Activated naive CD4-positive, alpha-beta T cell (primary cell): ENCODE measurements around the gene UST.
"Not testable (repeated sequence)": the region's sequence is repeated elsewhere in the genome, so short reads cannot be mapped to it uniquely, and the experiment has no call there.

Experiments
- DNase-seq, 4 experiments: peaks; one replicate each; lab custom pipeline; 2025; lab: John Stamatoyannopoulos, UW

UST gene

DNA sequence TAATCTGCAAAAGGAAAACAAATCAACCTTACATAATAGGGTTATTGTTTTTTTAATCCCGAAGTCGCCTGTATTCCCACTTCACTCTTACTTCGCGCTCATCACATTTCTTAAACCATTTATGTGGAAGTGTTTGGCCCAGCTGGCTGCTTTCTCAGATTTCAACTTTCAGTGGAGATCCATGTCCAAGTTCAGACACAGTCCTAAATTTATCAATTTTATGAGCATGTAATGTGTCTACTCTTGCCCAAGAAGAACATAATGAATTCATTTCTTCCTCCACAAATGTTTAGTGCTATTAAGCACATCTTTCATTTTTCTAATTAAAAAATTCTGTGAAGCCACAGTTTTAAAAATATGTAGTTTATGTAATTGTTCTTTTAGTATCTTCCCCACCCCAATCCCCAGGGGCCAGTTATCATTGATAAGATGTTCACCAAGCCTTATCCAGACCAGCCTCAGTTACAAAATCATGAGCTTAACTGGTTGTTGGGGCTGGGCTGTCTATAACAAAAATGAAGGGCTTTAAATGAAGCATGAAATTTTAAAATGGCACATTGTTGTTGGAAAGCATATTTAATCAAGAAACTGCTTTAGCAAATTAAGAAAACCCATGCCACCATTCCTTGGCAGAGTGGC lies 151.7 kb downstream of the UST start:
- no peak for DNase-seq

DNA sequence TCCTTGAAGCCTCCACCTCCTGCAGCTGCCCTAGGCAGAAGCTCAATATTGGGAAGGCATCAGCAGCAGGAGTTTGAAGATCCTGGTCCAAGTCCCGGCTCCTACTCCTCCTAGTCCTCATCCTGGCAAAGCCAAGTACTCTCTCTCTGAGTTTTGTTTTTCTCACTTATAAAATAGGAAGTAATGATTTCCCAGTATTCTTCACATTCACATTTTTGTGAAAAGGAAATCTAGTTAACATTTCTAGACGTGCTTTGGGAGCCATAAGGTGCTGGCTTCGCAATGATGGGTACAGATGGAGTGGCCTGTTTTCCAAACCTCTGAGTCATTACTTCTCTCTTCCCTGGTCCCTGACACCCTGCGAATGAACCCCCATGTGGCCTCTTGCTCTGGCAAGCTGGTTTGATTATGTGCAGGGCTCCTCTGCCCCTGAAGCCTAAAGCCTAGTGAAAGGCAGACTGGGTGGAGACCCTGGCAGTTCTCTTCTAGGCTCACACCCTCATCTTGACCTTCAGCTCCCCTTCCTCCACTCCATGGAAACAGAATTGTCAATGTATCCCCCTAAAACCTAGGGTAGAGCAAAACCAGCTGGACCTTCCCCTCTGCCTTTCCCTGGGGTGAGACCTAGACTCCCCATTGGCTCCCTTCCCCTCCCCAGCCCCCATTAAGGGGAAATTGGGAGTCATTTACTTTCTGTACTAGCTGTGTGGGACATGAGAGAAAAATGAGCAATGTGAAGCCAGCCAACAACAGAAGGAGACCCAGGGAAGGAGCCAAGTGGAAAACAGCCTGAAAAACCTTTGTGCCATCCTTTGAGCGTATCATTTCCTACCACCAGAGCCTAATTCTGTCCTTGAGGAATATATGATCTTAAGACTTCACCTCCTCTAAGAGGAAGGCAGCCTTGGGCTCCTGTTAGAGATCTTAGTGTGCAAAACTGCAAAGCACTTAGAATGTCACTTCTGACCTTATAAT lies 158.4 kb downstream of the UST start:
- no peak for DNase-seq

DNA sequence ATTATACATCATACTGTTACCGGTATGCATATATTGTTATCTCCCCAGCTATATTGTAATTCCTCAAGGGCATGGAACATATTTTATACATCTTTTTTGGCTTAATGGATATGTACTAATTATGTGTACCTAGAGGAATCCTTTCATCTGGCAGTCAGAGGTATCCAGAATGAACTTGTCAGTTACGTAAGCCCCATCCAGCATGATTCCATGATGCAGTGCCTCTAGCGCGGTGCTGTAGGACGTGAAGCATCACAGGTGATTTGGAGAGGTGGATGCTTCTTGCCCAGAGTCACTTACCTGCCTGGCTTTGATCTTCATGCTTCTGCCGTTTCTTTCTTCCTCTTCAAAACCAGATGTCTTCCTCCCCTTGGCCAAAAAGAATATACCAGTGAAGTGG lies 159.1 kb downstream of the UST start:
- no peak for DNase-seq

DNA sequence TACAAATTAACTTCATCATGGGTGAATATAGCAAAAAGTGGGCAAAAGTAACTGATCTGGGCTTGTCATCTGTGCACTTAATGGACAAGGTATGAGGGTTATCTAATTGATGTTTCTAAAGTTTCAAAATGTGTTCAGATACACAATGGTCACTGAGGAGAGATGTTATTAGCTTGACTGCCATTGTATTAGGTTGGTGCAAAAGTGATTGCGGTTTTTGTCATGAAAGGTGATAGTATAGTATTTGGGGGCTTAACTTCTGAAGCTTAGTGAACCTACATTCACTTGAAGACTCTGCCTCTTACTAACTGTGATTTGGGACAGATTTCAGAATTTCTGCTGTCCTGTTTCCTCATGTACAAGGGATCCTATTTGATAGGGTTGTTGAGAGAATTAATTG lies 159.6 kb downstream of the UST start:
- DNase-seq = no peak

DNA sequence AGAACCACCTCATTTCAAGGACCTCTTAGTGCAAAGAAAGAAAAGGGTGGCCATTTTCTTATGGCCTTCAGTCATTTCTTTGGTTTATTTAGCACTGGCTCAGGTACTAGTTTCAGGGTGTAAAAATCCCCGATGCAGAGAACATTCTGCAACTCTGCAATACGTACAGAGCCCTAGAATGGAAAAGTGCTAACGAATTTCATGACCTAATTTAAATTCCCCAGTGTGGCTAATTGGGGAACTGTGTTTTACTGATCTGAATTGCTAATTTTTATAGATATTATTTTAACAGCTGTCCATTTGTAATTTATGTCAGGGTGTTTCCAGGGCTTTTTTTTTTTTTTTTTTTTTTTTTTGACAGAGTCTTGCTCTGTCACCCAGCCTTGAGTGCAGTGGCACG lies 160.7 kb downstream of the UST start:
- DNase-seq = no peak

DNA sequence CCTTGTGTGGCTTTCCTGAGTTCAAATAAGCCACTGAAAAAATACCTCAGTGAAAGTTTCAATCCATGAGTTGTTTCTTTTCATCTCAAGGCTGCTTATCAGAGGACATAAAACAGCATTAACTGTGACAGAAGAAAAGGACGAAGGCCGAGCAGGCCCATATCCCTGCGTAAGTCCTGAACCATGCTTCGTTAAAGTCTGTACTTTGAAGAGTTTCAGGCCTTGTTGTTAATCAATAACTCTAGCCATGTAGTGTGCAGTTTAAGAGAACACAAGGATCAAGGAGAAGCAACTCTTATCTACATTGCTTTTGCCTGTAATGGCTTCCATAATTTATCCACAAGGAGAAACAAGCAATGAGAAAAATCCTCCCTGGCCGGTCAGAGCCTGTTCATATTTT lies 165.4 kb downstream of the UST start:
- no peak for DNase-seq

DNA sequence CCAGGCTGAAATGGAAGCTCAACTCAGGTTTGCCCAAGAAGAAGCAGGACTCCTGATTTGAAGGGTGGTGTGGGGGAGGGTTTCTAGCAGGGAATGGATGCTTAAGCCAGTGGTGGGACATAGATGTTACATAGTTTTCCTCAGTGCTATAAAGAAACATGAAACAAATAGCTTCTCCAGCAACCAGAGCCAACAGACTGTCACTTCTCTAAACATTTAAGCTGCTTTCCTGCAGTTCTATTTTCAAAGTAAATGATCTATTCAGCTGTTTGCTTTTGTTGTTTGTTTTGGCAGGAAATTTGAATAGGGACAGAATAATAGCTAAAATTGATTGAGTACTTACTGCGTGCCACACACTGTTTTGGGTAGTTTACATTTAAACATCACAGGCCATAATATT lies 169.0 kb downstream of the UST start:
- DNase-seq = no peak

DNA sequence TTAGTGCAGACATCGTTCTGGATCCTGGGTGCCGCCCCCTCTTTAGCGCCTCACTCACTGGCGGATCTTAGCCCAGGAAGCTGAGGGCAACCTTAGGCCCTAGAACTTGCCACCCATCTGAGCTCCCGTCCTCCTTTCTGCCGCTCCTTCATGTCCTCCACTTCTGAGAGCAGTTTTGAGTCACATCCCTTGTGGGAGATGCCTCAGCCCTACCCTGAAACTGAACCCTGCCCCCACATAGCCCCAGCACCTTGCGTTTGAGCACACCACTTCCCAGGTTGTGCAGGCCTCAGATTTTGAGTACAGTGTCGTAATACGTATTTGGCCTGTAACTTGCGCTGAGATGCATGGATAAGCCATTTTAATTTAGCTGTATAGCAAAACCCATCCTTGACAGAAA lies 169.7 kb downstream of the UST start:
- not testable (repeated sequence) for DNase-seq

DNA sequence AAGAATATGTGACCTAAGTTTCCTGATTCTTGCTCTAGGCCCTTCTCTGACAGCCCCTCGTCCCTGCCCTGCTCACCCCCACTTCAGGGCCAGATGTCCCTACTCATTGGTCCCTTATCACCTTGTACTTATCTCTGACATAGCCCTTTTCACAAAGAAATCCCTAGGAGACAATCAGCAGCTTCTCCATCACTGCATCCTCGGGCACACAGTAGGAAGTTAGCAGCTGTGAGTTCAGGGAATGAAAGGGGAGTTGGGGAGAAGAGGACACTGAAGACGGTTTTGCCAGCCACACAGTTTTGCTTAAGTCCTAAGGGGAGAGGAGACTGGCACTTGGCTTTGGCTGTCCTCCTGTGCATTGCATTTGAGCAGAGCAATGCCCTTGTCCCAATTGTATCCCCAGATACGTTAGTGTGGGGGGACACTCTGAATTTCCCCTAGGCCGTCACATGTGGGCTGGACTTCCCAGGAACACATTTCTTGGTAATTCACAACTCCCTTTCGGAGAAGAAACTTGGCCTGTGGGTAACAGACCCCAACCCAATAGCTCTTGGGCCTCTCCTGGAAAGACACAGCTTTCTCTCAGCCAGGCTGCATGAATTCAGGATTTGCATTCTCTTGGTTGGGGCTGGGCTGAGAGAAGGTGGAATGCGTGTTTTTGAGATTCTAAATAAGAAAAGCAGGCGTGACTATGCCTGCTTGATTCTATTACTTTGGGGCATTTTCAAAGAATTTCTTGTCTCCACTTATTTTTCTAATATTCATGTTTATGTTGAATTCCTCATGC lies 177.6 kb downstream of the UST start:
- no peak for DNase-seq

DNA sequence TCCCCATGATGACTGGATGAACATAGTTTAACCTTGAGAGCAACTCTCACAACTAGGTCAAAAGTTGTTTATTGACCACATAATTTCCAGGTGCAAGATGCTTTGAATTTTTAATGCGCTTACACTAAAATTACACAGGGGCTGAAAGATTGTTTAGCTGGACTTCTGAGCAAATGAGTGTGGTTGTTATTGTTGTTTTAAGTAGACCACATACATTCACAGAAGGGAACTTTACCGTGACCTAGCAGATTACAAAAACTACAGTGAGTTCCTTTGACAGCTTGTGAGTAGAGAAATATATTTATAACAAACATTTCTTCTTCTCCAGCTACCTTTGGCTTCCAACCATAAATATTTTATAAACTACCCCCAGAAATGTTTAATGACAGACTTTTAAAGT lies 178.9 kb downstream of the UST start:
- no peak for DNase-seq

DNA sequence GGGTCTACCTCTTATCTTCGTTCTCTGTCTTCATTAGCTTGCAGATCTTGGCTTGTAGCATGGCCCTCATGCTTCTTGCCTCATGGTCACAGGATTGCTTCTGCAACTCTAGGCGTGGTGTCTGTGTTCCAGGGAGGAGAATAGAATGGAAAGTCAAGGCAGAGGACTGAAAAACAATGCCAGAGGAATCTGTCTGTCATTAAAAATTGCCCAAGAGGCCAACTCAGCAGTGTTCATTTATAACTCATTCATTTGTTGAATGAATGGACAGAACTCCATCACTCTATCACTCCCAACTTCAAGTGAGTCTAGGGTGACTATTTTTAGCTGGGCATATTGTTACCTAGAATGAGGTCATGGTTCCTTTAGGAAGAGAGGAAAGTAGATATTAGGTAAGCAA lies 179.6 kb downstream of the UST start:
- no peak for DNase-seq

DNA sequence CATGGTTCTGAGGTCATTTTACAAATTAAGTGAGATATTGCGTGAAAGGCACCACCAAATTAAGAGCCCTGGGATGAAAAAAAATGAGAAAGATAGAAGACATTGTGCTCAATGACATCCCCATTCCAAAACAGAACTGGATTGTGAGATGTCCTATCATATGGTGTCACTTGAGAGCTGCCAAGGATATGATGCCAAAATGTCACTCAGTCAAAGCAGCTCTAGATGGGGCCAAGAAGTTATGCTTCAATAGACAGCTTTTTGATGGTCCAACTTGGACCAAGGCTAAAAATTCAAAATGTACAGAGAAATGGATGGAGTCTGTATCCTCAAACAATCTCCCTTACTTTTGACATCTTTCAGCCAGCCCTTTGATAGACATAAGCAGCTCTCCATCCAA lies 180.8 kb downstream of the UST start:
- DNase-seq = no peak

DNA sequence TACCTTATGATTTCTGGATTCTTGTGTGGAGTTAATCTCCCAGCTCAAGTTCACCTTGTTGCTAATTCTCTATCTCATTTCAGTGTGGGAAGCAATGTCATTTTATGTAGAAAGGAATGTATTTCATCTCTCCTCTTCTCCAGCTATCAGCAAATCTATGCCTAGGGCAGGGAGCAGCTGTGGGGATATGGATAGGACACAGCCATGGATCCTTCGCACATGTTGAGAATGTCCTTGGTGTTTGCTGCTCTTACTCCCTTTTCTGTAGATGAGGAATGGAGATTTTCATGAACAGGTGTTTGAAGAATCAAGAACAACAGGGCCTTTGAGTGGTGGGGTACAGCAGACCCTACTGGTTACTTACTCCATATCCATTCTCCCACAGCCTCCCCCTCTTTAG lies 182.0 kb downstream of the UST start:
- DNase-seq = no peak

DNA sequence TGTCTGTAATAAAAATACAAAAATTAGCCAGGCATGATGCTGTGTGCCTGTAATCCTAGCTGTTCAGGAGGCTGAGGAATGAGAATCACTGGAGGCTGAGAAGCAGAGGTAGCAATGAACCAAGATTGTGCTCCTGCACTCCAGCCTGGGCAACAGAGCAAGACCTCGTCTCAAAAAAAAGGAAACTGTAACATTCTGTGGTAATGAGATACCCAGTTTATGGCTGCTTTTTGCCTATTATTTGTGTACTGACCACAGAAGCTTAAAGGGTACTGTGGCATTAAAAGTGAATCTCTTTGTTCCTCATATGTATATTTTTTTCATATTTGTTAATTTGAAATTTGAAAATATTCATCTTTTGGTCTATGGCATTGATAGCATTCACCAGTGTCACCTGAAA lies 185.4 kb downstream of the UST start:
- no peak for DNase-seq

DNA sequence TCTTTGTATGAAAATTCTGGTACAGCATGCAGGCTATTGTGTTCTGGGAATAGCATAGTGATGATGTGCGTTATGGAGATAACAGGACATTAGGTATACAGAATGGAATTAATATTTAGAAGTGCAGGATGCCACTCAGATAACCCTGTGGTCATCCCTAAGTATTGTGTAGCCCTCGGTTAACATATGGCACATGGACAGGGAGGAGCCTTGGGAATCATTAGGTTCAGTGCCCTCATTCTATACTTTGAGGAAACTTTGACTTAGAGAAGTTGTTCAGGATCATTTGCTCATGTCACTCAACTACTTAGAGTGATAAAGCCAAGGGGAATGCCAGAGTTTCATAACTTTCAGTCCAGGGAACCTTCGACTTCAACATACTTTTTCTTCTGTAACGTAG lies 185.9 kb downstream of the UST start:
- no peak for DNase-seq

DNA sequence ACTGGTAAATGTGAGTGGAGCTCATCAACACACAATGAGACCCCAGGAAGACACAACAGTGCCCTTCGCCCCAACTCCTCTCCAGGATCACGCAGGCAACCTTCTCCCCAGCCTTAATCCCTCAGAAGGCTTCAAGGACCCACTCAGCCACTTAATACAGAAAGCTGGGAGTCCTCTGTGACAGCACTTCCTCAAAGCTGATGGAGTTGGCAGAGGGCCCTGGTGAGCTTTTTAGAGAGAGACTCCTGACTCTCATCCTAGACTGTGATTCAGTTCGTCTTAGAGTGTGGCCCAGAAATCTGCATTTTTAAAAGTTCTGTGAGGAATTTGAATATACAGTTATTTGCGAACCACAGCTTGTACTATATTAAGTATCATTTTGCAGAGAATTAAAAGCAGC lies 187.7 kb downstream of the UST start:
- no peak for DNase-seq

DNA sequence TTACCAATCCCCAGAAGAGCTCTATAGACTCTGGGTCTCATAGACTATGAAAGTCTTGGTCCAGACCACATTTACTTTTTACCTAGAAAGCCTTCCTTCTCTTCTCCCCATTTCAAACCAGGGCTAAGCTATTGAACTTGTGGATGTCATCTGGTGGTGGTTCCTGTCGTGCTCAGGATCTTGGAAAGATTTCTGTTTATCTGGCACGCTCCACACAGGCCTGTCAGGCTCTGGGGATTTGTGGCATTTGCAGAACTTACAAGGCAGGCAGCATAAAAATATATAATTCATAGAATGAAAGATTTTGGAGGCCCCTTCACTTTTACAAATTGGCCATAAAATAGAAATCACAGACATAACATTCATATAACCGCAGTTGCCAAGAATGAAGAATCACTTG lies 188.1 kb downstream of the UST start:
- DNase-seq = no peak

DNA sequence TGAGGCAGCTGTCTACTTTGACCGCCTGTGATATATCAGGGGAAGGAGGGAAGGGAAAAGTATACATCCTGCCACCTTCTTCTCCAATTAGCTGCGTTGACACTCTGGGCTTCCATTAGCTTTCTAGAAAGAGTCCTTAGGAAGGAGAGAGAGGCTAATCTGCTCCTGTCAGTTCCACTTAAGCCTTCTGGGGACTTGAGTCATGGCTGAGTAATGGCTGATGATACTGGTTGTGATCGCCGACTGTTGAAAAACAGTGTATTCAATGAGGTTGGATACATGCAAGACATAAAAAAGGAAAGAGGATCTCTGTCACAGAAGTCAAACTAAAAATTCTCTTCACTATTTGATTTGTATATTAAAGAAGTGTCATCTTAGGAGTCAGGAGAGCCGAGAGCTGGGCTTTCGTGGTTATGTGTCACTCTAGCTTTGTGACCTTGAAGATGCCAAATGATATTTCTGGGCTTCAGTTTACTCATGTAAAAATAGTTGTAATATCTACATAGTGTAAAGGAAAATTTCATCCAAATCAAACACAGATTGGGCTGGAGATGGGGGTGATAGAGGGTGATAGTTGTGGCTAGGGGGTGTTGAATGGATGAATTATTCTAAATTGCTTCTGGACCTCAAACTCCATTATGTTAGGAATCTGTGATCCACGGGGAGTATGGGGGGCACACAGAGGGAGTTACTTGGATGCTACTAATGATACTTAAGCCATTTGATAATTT lies 189.0 kb downstream of the UST start:
- DNase-seq = no peak

DNA sequence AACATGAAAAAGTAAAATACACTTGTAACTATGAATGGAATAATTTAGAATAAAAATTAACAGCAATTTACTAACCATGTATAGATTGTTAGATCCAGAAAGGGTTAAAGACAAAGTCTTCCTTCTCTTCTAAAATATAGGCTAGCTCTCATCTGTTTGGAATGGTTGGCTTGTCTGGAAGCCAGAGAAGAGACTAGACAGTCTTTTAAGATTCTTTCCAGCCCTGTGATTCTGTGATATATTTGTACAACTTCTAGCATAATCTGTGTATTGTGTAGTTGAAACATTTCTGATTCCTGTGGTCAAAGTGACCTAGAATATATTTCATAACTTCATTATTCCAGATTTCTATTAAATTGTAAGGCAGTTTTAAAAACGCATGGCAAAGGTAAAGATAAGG lies 196.6 kb downstream of the UST start:
- no peak for DNase-seq

DNA sequence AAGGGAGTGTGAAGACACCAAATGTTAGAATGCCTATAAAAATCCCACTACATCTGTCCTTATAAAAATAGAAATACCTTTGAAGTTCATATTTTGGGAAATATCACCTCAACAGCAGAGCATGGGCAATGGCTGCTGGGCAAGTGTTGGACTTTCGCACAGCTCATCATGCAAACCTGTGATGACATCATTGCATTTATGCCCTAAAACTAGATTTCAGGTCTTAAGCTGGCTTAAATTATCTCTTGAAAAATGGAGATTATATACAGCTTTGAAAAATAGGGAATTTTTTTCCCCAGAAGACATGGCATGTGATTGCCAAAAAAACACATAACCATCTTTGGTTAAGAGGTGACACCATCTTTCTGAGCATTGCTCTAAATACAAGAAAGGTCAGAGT lies 197.8 kb downstream of the UST start:
- DNase-seq = no peak

DNA sequence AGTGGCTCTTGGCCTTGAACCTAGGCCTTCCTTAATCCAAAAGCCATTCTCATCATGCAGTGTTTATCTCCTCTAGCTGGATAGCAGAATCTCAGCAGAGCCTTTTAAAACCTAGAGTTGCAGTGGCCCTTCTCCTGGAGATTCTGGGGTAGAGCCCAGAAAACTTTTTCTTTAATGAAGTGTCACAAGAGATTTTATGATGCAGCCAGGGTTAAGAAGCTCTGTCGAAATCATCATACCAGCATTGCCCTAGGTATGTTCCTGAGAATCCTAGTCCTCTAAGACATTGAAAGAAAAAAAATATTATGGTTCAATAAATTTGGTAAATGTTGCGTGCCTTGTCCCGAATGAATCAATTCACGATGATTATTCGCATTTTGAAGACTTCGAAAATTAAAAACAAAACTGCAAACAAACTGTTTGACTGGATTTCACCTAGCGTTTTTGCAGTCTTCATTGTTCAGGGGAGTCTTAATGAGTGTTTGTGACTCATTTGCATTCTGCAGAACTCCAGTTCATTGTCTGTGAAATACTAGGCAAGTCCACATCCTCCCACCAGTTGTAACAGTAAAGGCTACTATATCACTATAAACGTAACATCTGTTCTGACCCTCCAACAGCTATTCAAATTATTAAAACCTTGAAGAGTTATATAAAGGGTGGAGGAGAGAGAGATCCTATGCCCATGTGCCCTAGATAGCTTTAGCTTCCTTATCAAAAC lies 198.6 kb downstream of the UST start:
- DNase-seq = no peak
